MCF 10A (cell line): Measurements from ENCODE around the gene SRPRA. TPM values are rescaled to one million over a fixed set of nuclear protein-coding genes. Genes with fewer than 3 reads are reported as not detected.

Experiments used
- BruUV-seq: library from RNA; stranded (reverse); fragments of 400-500 nt; replicated peaks from 2 replicates; lab custom pipeline; 2021; lab: Mats Ljungman, UMichigan
- CTCF ChIA-PET: fragments of 300-600 bp; sonication (Branson Sonifier 250); formaldehyde crosslinking; extraction: SDS; loops from one replicate; lab custom pipeline; 2021; ENCODE audit warnings: antibody characterized with exemption, inconsistent platforms; lab: Yijun Ruan, JAX
- POLR2A ChIA-PET: fragments of 300-600, 350-650 bp; sonication (Branson Sonifier 250); formaldehyde crosslinking; extraction: SDS; loops from one replicate; lab custom pipeline; 2020; ENCODE audit warnings: antibody characterized with exemption, inconsistent platforms; lab: Yijun Ruan, JAX
- DNase-seq: peaks from one replicate; pipeline ENCODE4 v3.0.0-alpha.2; 2018; ENCODE audit not compliant: unreplicated experiment
- H3K27ac Mint-ChIP-seq: one replicate; pipeline ENCODE4 v1.8.0; 2022; ENCODE audit warnings: mild to moderate bottlenecking, low read depth, mixed read lengths; ENCODE audit not compliant: unreplicated experiment
- H3K27me3 Mint-ChIP-seq: one replicate; pipeline ENCODE4 v1.8.0; 2022; ENCODE audit warnings: mixed read lengths; ENCODE audit not compliant: insufficient read depth, unreplicated experiment
- H3K36me3 Mint-ChIP-seq: one replicate; pipeline ENCODE4 v1.8.0; 2022; ENCODE audit warnings: mild to moderate bottlenecking, moderate library complexity, mixed read lengths; ENCODE audit not compliant: insufficient read depth, unreplicated experiment
- H3K4me1 Mint-ChIP-seq: one replicate; pipeline ENCODE4 v1.8.0; 2022; ENCODE audit warnings: mixed read lengths; ENCODE audit not compliant: insufficient read depth, unreplicated experiment
- H3K4me3 Mint-ChIP-seq: one replicate; pipeline ENCODE4 v1.8.0; 2022; ENCODE audit warnings: mild to moderate bottlenecking, moderate library complexity, mixed read lengths; ENCODE audit not compliant: unreplicated experiment
- H3K9me3 Mint-ChIP-seq: one replicate; pipeline ENCODE4 v1.8.0; 2022; ENCODE audit warnings: mixed read lengths; ENCODE audit not compliant: unreplicated experiment
- intact Hi-C: fragments of 100-400 bp; cut with micrococcal nuclease; formaldehyde crosslinking; loops from 2 replicates; pipeline ENCODE4 v1.14.1; 2022
- total RNA-seq: library from RNA; stranded (reverse); gene quantifications from 2 replicates; pipeline ENCODE4 v1.2.3, GENCODE V29; 2022
- TF ChIP-seq, protein P1 (sequence below): fragments of 200-600 bp; IDR thresholded peaks from one replicate; pipeline ENCODE4 v1.8.0; 2022; ENCODE audit warnings: antibody characterized with exemption, mild to moderate bottlenecking; ENCODE audit not compliant: unreplicated experiment

Gene SRPRA
- total RNA-seq, 1 experiment from 2014 or later: 176 TPM

DNA sequence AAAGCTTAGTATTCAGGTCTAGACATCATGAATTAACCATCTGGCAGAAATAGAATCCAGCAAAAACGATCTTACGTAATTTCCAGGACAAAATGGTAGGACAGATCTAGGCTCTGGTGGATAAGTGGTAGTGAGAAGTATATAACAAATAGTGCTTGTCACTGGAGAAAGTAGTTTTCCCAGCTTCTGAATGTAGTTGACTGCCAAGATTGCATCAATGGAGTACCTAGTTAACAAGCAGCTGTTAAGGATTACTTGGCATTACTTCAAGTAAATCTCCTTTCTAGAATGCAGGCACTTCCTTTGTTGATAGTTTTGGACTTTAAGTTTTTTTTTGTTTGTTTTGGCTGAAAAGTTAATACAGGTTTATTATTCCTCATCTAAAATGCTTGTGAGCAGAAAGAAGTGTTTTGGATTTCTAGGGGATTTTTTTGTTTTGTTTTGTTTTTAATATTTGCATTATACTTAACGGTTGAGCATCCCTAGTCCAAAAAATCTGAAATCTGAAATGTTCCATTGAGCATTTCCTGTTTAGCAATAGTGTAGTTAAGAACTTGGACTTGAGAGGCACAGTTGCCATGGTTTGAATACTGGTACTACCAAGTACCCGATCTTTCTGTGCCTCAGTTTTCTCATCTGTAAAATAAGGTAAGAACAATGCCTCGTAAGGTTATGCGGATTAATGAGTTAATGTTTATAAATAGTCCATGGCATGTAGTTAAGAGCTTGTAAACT is 36.8 kb downstream of the SRPRA start:
- BruUV-seq: no TSS peak
- Mint-ChIP-seq H3K36me3 (peaks cover 31% of the 10 kb centered on the region), H3K27me3 (no peaks in the 10 kb centered on the region), H3K9me3 (no peaks in the 10 kb centered on the region), H3K4me3 (no peak overlapping the region), H3K27ac (no peak overlapping the region), H3K4me1 (no peaks in the 10 kb centered on the region)
- TF ChIP-seq, protein P1, sequence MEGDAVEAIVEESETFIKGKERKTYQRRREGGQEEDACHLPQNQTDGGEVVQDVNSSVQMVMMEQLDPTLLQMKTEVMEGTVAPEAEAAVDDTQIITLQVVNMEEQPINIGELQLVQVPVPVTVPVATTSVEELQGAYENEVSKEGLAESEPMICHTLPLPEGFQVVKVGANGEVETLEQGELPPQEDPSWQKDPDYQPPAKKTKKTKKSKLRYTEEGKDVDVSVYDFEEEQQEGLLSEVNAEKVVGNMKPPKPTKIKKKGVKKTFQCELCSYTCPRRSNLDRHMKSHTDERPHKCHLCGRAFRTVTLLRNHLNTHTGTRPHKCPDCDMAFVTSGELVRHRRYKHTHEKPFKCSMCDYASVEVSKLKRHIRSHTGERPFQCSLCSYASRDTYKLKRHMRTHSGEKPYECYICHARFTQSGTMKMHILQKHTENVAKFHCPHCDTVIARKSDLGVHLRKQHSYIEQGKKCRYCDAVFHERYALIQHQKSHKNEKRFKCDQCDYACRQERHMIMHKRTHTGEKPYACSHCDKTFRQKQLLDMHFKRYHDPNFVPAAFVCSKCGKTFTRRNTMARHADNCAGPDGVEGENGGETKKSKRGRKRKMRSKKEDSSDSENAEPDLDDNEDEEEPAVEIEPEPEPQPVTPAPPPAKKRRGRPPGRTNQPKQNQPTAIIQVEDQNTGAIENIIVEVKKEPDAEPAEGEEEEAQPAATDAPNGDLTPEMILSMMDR: no peak
- intact Hi-C loops: no loop called here
- peak; percentile 18 for DNase-seq
- POLR2A ChIA-PET: interaction anchor here (2.9 to 3.1 kb wide), 2 partner anchors 20 to 36 kb away, joined by 9 to 14 read pairs; partner anchors contain the start of genes FAM118B, FOXRED1, RPUSD4 and SRPRA
- CTCF ChIA-PET: interaction anchor here (1.3 kb wide), 1 partner anchor 22 kb away, joined by 3 read pairs; no protein-coding TSS in a partner anchor

DNA sequence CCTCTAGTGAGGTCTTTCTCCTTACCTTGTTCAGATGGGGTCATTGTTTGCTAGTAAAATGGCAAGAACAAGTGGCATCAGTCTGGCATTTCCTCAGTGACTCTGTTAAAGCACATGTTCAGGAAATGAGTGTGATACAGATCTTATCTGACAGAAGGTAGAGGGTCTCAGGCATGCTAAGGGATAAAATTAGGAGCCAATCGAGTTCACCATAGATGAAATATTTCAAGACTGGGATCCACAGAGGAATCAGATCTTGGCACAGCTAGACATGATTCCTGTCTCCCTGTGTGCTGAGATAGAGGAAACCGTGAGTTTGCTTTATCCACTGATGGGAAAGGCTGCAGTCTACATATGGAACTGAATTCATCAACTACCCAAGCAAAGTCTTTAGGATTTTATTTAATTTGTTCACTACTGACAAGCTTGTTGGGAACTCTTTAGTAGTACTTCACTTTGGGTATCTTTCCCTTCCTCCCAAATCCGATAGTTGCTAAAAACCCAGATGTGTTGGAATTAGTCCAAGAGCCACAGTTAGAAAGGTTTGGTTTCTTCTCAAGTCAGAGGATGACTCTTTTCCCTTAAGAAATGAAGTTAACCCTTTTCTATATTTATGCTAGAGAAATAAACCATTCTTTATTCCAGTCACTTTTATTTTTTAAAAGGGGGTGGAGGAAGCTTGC is 38.7 kb downstream of the SRPRA start:
- Mint-ChIP-seq H3K27me3 (no peaks in the 10 kb centered on the region), H3K36me3 (peaks cover 20% of the 10 kb centered on the region), H3K4me1 (no peaks in the 10 kb centered on the region), H3K9me3 (no peaks in the 10 kb centered on the region), H3K27ac (no peak overlapping the region), H3K4me3 (no peak overlapping the region)
- ChIA-PET CTCF (interaction anchor here (0.5 kb wide), 1 partner anchor 187 kb away, joined by 4 read pairs; no protein-coding TSS in a partner anchor), POLR2A (interaction anchor here (0.6 to 3.1 kb wide), 3 partner anchors 18 to 287 kb away, joined by 3 to 14 read pairs (median 9); partner anchors contain the start of genes FAM118B, FOXRED1, RPUSD4 and SRPRA)
- no peak for DNase-seq
- TF ChIP-seq, protein P1: no peak
- BruUV-seq: no TSS peak
- intact Hi-C loops: no loop called here

DNA sequence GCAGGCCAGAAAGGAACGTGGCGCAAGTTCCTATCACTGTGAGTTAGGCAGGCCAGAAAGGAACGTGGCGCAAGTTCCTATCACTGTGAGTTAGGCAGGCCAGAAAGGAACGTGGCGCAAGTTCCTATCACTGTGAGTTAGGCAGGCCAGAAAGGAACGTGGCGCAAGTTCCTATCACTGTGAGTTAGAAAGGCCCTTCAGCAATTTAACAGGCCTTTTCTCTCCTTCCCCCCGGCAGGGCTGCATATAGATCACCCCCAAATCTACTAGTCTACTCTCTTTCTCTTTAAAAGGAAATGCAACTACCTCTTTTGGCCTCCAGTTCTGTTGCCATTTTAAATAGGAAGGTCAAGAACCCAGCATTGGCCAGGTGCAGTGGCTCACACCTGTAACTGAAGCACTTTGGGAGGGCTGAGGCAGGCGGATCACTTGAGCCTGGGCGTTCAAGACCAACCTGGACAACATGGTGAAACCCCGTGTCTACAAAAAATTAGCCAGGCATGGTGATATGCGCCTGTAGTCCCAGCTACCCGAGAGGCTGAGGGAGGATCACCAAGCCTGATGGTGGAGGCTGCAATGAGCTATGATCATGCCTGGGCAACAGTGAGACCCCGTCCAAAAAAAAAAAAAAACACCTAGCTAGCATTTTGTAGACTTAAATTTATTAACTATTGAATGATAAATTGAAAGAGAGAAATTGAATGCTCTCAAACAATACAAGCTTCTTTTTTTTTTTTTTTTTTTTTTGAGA is 42.2 kb downstream of the SRPRA start:
- Mint-ChIP-seq H3K4me1 (peaks cover 7% of the 10 kb centered on the region), H3K27ac (no peak overlapping the region), H3K27me3 (no peaks in the 10 kb centered on the region), H3K36me3 (peaks cover 12% of the 10 kb centered on the region), H3K9me3 (no peaks in the 10 kb centered on the region), H3K4me3 (no peak overlapping the region)
- CTCF ChIA-PET: interaction anchor here (0.5 kb wide), 1 partner anchor 11 kb away, joined by 4 read pairs; no protein-coding TSS in a partner anchor
- BruUV-seq: no TSS peak
- TF ChIP-seq, protein P1: no peak
- POLR2A ChIA-PET: interaction anchor here (0.5 kb wide), 1 partner anchor 91 kb away, joined by 4 read pairs; no protein-coding TSS in a partner anchor
- no peak for DNase-seq
- intact Hi-C loops: no loop called here
